HEK293T (cell line): Measurements from ENCODE around the gene CALCA.

Experiments
- CTCF ChIA-PET: fragments of 350-600 bp; formaldehyde crosslinking; extraction: SDS; loops from one replicate; lab custom pipeline; 2021; ENCODE audit warnings: antibody characterized with exemption, inconsistent platforms; lab: Yijun Ruan, JAX
- POLR2A ChIA-PET: fragments of 350-600 bp; formaldehyde crosslinking; extraction: SDS; loops from one replicate; lab custom pipeline; 2020; ENCODE audit warnings: antibody characterized with exemption, inconsistent platforms; lab: Yijun Ruan, JAX
- DNase-seq: peaks from one replicate; pipeline ENCODE4 v3.0.0; 2012; ENCODE audit warnings: mixed read lengths; ENCODE audit errors: extremely low spot score
- ARNT ChIP-seq: fragments of 450-650 bp; IDR thresholded peaks from 2 replicates; pipeline ENCODE4 v1.6.1; 2017; ENCODE audit warnings: mild to moderate bottlenecking
- BHLHE40 ChIP-seq: fragments of 450-650 bp; IDR thresholded peaks from 2 replicates; pipeline ENCODE4 v1.6.1; 2016; ENCODE audit warnings: mild to moderate bottlenecking, moderate library complexity, borderline replicate concordance
- CTBP1 ChIP-seq: fragments of 450-650 bp; IDR thresholded peaks from 2 replicates; pipeline ENCODE4 v1.6.1; 2016; ENCODE audit warnings: borderline replicate concordance
- ELF4 ChIP-seq: fragments of 450-650 bp; IDR thresholded peaks from 2 replicates; pipeline ENCODE4 v1.6.1; 2017; ENCODE audit warnings: antibody characterized with exemption
- FOXA1 ChIP-seq: fragments of 450-650 bp; IDR thresholded peaks from 2 replicates; pipeline ENCODE4 v1.6.1; 2016; ENCODE audit warnings: mild to moderate bottlenecking
- FOXK2 ChIP-seq: fragments of 450-650 bp; IDR thresholded peaks from 2 replicates; pipeline ENCODE4 v1.6.1; 2016; ENCODE audit warnings: mild to moderate bottlenecking
- FOXM1 ChIP-seq: fragments of 450-650 bp; IDR thresholded peaks from 2 replicates; pipeline ENCODE4 v1.6.1; 2017; ENCODE audit warnings: mild to moderate bottlenecking, borderline replicate concordance
- HDGF ChIP-seq: fragments of 450-650 bp; IDR thresholded peaks from 2 replicates; pipeline ENCODE4 v1.6.1; 2017; ENCODE audit warnings: antibody characterized with exemption, borderline replicate concordance
- L3MBTL2 ChIP-seq: fragments of 450-650 bp; conservative IDR thresholded peaks from 2 replicates; pipeline ENCODE4 v1.6.1; 2016; ENCODE audit warnings: mild to moderate bottlenecking
- LEF1 ChIP-seq: fragments of 450-650 bp; IDR thresholded peaks from 2 replicates; pipeline ENCODE4 v1.6.1; 2017; ENCODE audit warnings: mild to moderate bottlenecking, borderline replicate concordance
- NFRKB ChIP-seq: fragments of 450-650 bp; IDR thresholded peaks from 2 replicates; pipeline ENCODE4 v1.6.1; 2016; ENCODE audit warnings: mild to moderate bottlenecking, moderate library complexity
- PKNOX1 ChIP-seq: fragments of 450-650 bp; IDR thresholded peaks from 2 replicates; pipeline ENCODE4 v1.6.1; 2016
- SP1 ChIP-seq: fragments of 450-650 bp; IDR thresholded peaks from 2 replicates; pipeline ENCODE4 v1.6.1; 2017
- SUZ12 ChIP-seq: fragments of 450-650 bp; IDR thresholded peaks from 2 replicates; pipeline ENCODE4 v1.6.1; 2016; ENCODE audit warnings: mild to moderate bottlenecking
- TARDBP ChIP-seq: fragments of 450-650 bp; IDR thresholded peaks from 2 replicates; pipeline ENCODE4 v1.6.1; 2016
- ZNF384 ChIP-seq: fragments of 450-650 bp; IDR thresholded peaks from 2 replicates; pipeline ENCODE4 v1.6.1; 2016

Gene CALCA

GRCh38 chr11:14972581-14973495, 687 bp upstream of the CALCA start:
- ChIA-PET CTCF (interaction anchor here (1.4 kb wide), 1 partner anchor 33 kb away, joined by 4 read pairs; no protein-coding TSS in a partner anchor), POLR2A (no interaction called here)
- TF ChIP-seq TARDBP (no peak), SUZ12 (no peak), PKNOX1 (no peak), SP1 (no peak), CTBP1 (no peak), NFRKB (no peak), FOXK2 (no peak), FOXA1 (no peak), HDGF (no peak), ARNT (no peak), L3MBTL2 (no peak), ELF4 (no peak), LEF1 (no peak), ZNF384 (no peak), BHLHE40 (no peak)
- DNase-seq, result no peak

GRCh38 chr11:14969901-14970323, 2.2 kb downstream of the CALCA start:
- POLR2A ChIA-PET, result no interaction called here
- no peak for TF ChIP-seq ARNT
- no peak for TF ChIP-seq SP1
- no peak for TF ChIP-seq ZNF384
- TF ChIP-seq L3MBTL2, result no peak
- TF ChIP-seq FOXK2, result no peak
- no peak for TF ChIP-seq HDGF
- TF ChIP-seq CTBP1, result no peak
- no peak for TF ChIP-seq NFRKB
- TF ChIP-seq LEF1, result no peak
- no peak for TF ChIP-seq PKNOX1
- TF ChIP-seq TARDBP, result no peak
- TF ChIP-seq FOXM1, result no peak
- no peak for TF ChIP-seq FOXA1
- TF ChIP-seq BHLHE40, result no peak
- TF ChIP-seq SUZ12, result no peak
- no peak for TF ChIP-seq ELF4
- CTCF ChIA-PET, result interaction anchor here (0.6 to 1.7 kb wide), 5 partner anchors 11 to 628 kb away, joined by 3 to 6 read pairs (median 3); no protein-coding TSS in a partner anchor
- DNase-seq, result peak; percentile 65

- POLR2A ChIA-PET, result no interaction called here
- no peak for DNase-seq
- TF ChIP-seq CTBP1 (no peak), ZNF384 (no peak), TARDBP (no peak), HDGF (no peak), L3MBTL2 (no peak), LEF1 (no peak), ELF4 (no peak)
- CTCF ChIA-PET, result interaction anchor here (1.0 to 2.6 kb wide), 2 partner anchors 59 to 60 kb away, joined by 3 to 7 read pairs; no protein-coding TSS in a partner anchor
These were observed 4.4 kb downstream of the CALCA start for GRCh38 chr11:14967581-14968243.

- ChIA-PET POLR2A (no interaction called here), CTCF (no interaction called here)
- no peak for DNase-seq
- TF ChIP-seq BHLHE40 (no peak), L3MBTL2 (no peak), TARDBP (no peak), NFRKB (no peak), PKNOX1 (no peak), CTBP1 (no peak), SP1 (no peak)
These were observed 16.0 kb downstream of the CALCA start for GRCh38 chr11:14956111-14956510.

GRCh38 chr11:14954581-14954980, 17.6 kb downstream of the CALCA start:
- no peak for TF ChIP-seq BHLHE40
- no peak for TF ChIP-seq SUZ12
- TF ChIP-seq ELF4, result no peak
- no peak for TF ChIP-seq LEF1
- no peak for TF ChIP-seq FOXA1
- CTCF ChIA-PET, result no interaction called here
- POLR2A ChIA-PET, result no interaction called here
- DNase-seq, result no peak

GRCh38 chr11:14953904-14954303, 18.2 kb downstream of the CALCA start:
- CTCF ChIA-PET, result no interaction called here
- no peak for DNase-seq
- TF ChIP-seq FOXK2 (no peak), FOXM1 (no peak), TARDBP (no peak), L3MBTL2 (no peak), FOXA1 (no peak), SUZ12 (no peak), ZNF384 (no peak), NFRKB (no peak), BHLHE40 (no peak), SP1 (no peak), ARNT (no peak), LEF1 (no peak), PKNOX1 (no peak), ELF4 (no peak), HDGF (no peak), CTBP1 (no peak)
- POLR2A ChIA-PET, result no interaction called here
